ENCODE data around the gene MVB12B. TPM values are rescaled to one million over a fixed set of nuclear protein-coding genes. Genes with fewer than 3 reads are reported as not detected.

MVB12B gene
- total RNA-seq, 1 experiment from 2014 or later: 9.4 TPM

- in situ Hi-C loops (cut with HindIII; ENCODE audit: low pct_unique_long_range_greater_than_20kb, low sequenced_read_pairs): no loop called here
- no peaks in the 10 kb centered on the region for H3K4me1 ChIP-seq (ENCODE audit: control insufficient read depth, insufficient read depth, low read length)
- intact Hi-C loops (cut with micrococcal nuclease; ENCODE audit: unreplicated experiment): loop anchor here (10.0 kb wide), 1 partner anchor 190 kb away; no protein-coding TSS in a partner anchor
- ChIA-PET POLR2A (no interaction called here), CTCF (no interaction called here)
- TF ChIP-seq, protein P1, sequence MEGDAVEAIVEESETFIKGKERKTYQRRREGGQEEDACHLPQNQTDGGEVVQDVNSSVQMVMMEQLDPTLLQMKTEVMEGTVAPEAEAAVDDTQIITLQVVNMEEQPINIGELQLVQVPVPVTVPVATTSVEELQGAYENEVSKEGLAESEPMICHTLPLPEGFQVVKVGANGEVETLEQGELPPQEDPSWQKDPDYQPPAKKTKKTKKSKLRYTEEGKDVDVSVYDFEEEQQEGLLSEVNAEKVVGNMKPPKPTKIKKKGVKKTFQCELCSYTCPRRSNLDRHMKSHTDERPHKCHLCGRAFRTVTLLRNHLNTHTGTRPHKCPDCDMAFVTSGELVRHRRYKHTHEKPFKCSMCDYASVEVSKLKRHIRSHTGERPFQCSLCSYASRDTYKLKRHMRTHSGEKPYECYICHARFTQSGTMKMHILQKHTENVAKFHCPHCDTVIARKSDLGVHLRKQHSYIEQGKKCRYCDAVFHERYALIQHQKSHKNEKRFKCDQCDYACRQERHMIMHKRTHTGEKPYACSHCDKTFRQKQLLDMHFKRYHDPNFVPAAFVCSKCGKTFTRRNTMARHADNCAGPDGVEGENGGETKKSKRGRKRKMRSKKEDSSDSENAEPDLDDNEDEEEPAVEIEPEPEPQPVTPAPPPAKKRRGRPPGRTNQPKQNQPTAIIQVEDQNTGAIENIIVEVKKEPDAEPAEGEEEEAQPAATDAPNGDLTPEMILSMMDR (IDR thresholded peaks at IDR 0.05): no peak
- TF ChIP-seq TCF7L2 (IDR thresholded peaks at IDR 0.05; ENCODE audit: low read depth, low read length) (no peak), POLR2AphosphoS5 (IDR thresholded peaks at IDR 0.05; ENCODE audit: low read depth, low read length) (no peak), REST (IDR thresholded peaks at IDR 0.05; ENCODE audit: insufficient read depth in 1 of 2, low read depth in 2 of 2, low read length in 1 of 2) (no peak), SIN3A (IDR thresholded peaks at IDR 0.05; ENCODE audit: borderline replicate concordance, insufficient read depth, low read depth, low read length) (no peak)
- no peaks in the 10 kb centered on the region for H3K9me3 ChIP-seq (ENCODE audit: control insufficient read depth, insufficient read depth, low read depth, low read length)
- no peaks in the 10 kb centered on the region for H3K36me3 ChIP-seq (ENCODE audit: control insufficient read depth, insufficient read depth, low read length)
- ATAC-seq: no peak
- no peak overlapping the region for H3K27ac ChIP-seq (ENCODE audit: low read length)
- no peak for DNase-seq (ENCODE audit: low read depth, low spot score)
- H3K4me3 ChIP-seq (ENCODE audit: low read depth in 2 of 2, low read length in 2 of 2): no peak overlapping the region
- H3K27me3 ChIP-seq (ENCODE audit: control insufficient read depth, insufficient read depth, low read length): no peaks in the 10 kb centered on the region
- no TSS peak for BruUV-seq (replicated peaks)
Measured at GRCh38 chr9:126494746-126495145, 168.1 kb downstream of the MVB12B start.

DNA sequence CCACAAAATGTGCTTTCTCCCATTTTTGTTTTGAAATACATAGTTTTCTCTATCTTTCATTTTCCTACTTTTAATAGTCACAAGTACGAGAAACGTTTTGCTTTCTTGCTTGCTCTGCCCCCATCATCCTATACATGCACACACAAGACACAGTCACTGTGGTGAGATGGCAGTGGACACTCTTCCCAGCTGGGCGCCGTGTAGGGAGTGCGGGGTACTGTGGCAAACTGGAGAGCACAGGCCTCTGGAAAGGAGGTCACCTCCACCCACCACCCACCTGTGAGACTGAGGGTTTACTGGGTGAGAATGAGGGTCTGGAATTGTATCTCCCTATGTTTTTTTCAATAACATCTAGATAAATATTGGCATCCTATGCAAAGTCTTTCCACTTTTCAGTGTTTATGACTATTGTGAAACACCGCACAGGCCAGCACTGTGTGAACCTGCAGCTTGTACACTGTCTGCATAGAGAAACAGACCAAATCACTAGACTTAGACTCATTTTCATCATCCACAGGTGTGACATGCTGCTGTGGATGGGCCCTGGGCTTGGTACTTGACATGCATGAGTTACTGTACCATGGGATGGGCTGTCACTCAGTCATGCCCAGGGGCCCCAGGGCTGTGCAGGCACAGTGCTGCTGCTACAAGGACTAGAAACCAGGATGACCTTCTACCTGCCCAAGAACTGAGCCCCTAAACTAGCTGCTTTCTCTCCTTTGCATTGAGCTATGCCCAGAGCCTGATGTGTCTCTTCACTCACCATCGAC is 169.0 kb downstream of the MVB12B start:
- Histone ChIP-seq H3K27ac (ENCODE audit: low read length) (no peak overlapping the region), H3K4me1 (ENCODE audit: control insufficient read depth, insufficient read depth, low read length) (no peaks in the 10 kb centered on the region), H3K4me3 (ENCODE audit: low read depth in 2 of 2, low read length in 2 of 2) (no peak overlapping the region), H3K27me3 (ENCODE audit: control insufficient read depth, insufficient read depth, low read length) (no peaks in the 10 kb centered on the region), H3K36me3 (ENCODE audit: control insufficient read depth, insufficient read depth, low read length) (no peaks in the 10 kb centered on the region), H3K9me3 (ENCODE audit: control insufficient read depth, insufficient read depth, low read depth, low read length) (no peaks in the 10 kb centered on the region)
- no TSS peak for BruUV-seq (replicated peaks)
- ATAC-seq (no peak), DNase-seq (ENCODE audit: low read depth, low spot score) (no peak)
- ChIA-PET CTCF (no interaction called here), POLR2A (no interaction called here)
- TF ChIP-seq REST (IDR thresholded peaks at IDR 0.05; ENCODE audit: insufficient read depth in 1 of 2, low read depth in 2 of 2, low read length in 1 of 2) (no peak), SIN3A (IDR thresholded peaks at IDR 0.05; ENCODE audit: borderline replicate concordance, insufficient read depth, low read depth, low read length) (no peak), POLR2AphosphoS5 (IDR thresholded peaks at IDR 0.05; ENCODE audit: low read depth, low read length) (no peak), TCF7L2 (IDR thresholded peaks at IDR 0.05; ENCODE audit: low read depth, low read length) (no peak)
- TF ChIP-seq, protein P1 (IDR thresholded peaks at IDR 0.05): no peak
- intact Hi-C loops (cut with micrococcal nuclease; ENCODE audit: unreplicated experiment): loop anchor here (10.0 kb wide), 1 partner anchor 191 kb away; no protein-coding TSS in a partner anchor
- in situ Hi-C loops (cut with HindIII; ENCODE audit: low pct_unique_long_range_greater_than_20kb, low sequenced_read_pairs): no loop called here
